Measurements from ENCODE around the gene CHSY1. TPM values are rescaled to one million over a fixed set of nuclear protein-coding genes. Genes with fewer than 3 reads are reported as not detected.

The CHSY1 gene
- total RNA-seq, 1 donor from 2014 or later, result 43.0 TPM

GRCh38 chr15:101158166-101159095 is 93.4 kb downstream of the CHSY1 start:
- Mint-ChIP-seq H3K27ac (no peak overlapping the region), H3K36me3 (no peaks in the 10 kb centered on the region), H3K4me1 (ENCODE audit: unreplicated experiment) (peaks cover 18% of the 10 kb centered on the region), H3K4me3 (no peak overlapping the region), H3K27me3 (no peaks in the 10 kb centered on the region), H3K9me3 (no peaks in the 10 kb centered on the region)
- DNase-seq (ENCODE audit: extremely low spot score, unreplicated experiment), result no peak
- TF ChIP-seq CTCF (conservative IDR thresholded peaks at IDR 0.05), result no peak

- no peaks in the 10 kb centered on the region for H3K36me3 Mint-ChIP-seq
- TF ChIP-seq CTCF (conservative IDR thresholded peaks at IDR 0.05), result no peak
- no peak for DNase-seq (ENCODE audit: extremely low spot score, unreplicated experiment)
- H3K4me1 Mint-ChIP-seq (ENCODE audit: unreplicated experiment), result peaks cover 18% of the 10 kb centered on the region
- H3K4me3 Mint-ChIP-seq, result no peak overlapping the region
- H3K27ac Mint-ChIP-seq, result no peak overlapping the region
- no peaks in the 10 kb centered on the region for H3K9me3 Mint-ChIP-seq
- H3K27me3 Mint-ChIP-seq, result no peaks in the 10 kb centered on the region
These were observed 94.1 kb downstream of the CHSY1 start for GRCh38 chr15:101157721-101158120.

- TF ChIP-seq CTCF (conservative IDR thresholded peaks at IDR 0.05), result no peak
- no peaks in the 10 kb centered on the region for H3K27me3 Mint-ChIP-seq
- H3K4me1 Mint-ChIP-seq (ENCODE audit: unreplicated experiment), result peaks cover 14% of the 10 kb centered on the region
- H3K9me3 Mint-ChIP-seq, result no peaks in the 10 kb centered on the region
- DNase-seq (ENCODE audit: extremely low spot score, unreplicated experiment), result no peak
- no peak overlapping the region for H3K27ac Mint-ChIP-seq
- no peak overlapping the region for H3K4me3 Mint-ChIP-seq
- H3K36me3 Mint-ChIP-seq, result no peaks in the 10 kb centered on the region
These were observed 95.2 kb downstream of the CHSY1 start for GRCh38 chr15:101156509-101157159.

- no peak for DNase-seq (ENCODE audit: extremely low spot score, unreplicated experiment)
- H3K27me3 Mint-ChIP-seq, result no peaks in the 10 kb centered on the region
- TF ChIP-seq CTCF (conservative IDR thresholded peaks at IDR 0.05), result no peak
- H3K4me3 Mint-ChIP-seq, result no peak overlapping the region
- no peak overlapping the region for H3K27ac Mint-ChIP-seq
- H3K9me3 Mint-ChIP-seq, result no peaks in the 10 kb centered on the region
- no peaks in the 10 kb centered on the region for H3K36me3 Mint-ChIP-seq
- peaks cover 14% of the 10 kb centered on the region for H3K4me1 Mint-ChIP-seq (ENCODE audit: unreplicated experiment)
These were observed 95.8 kb downstream of the CHSY1 start for GRCh38 chr15:101156061-101156460.

GRCh38 chr15:101153801-101154656 is 97.8 kb downstream of the CHSY1 start:
- Mint-ChIP-seq H3K4me3 (no peak overlapping the region), H3K27ac (no peak overlapping the region), H3K9me3 (no peaks in the 10 kb centered on the region), H3K36me3 (no peaks in the 10 kb centered on the region), H3K27me3 (no peaks in the 10 kb centered on the region), H3K4me1 (ENCODE audit: unreplicated experiment) (peaks cover 8% of the 10 kb centered on the region)
- no peak for TF ChIP-seq CTCF (conservative IDR thresholded peaks at IDR 0.05)
- DNase-seq (ENCODE audit: extremely low spot score, unreplicated experiment), result no peak
